8988T (cell line): Measurements from ENCODE around the gene TTF2.
"Not testable (repeated sequence)": the region's sequence is repeated elsewhere in the genome, so short reads cannot be mapped to it uniquely, and the experiment has no call there.

Source experiments
- DNase-seq: peaks from one replicate; pipeline ENCODE4 v3.0.0; 2011

Gene TTF2

GRCh38 chr1:117122330-117123025 is 62.4 kb downstream of the TTF2 start:
- no peak for DNase-seq

DNA sequence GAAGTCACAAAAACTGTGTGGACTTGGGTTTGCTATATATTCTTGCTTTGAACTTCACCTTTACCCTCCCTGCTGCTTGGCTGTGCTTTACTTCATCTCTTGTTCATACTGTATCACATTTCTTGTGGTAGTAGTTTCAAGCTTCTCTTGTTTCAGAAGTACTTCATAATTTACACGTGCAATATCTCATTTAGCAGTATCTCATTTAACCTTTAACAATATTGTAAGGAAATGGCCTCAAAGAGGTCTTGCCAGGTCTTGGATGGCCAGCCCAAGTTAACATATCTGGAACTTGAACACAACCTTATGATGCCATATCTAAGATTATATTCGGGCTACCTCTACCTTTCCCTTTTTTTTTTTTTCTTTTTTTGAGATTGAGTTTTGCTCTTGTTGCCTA is 63.1 kb downstream of the TTF2 start:
- DNase-seq: no peak

DNA sequence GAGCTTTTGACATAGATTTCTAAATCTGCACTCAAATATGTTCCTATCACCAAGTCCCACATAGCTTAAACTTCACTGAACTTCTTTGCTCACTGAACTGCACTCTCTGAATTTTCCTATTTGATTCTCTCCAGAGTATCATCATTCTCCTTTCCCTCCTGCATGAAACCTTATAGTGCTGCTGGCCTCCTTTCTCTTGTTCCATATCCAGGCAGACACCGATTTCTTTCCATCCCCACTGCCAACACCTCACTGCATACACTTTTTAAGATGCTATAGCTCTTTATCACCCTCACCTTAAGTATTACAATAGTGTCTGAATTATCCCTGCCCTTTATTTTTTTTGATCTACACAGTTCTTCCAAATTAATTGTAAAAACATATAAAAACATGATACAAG is 64.5 kb downstream of the TTF2 start:
- no peak for DNase-seq

GRCh38 chr1:117127795-117128194 is 67.7 kb downstream of the TTF2 start:
- no peak for DNase-seq

- DNase-seq: no peak
Observed at GRCh38 chr1:117128323-117129079, 68.4 kb downstream of the TTF2 start.

DNA sequence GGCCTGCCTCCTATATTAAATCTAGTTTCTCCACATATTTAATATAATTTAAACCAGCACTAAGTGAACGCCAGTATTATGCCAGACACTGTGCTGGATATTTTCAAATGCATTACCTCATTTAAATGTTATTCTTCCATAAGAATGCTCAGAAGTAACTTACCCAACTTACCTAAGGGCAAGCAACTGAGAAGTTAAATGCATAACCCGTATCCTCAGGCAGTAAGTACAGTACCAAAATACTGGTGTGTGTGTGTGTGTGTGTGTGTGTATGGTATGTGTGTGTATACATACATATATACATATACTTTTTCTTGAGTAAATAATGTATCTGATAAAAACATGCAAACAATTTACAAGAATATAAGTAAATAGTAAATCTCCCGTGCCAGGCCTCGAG is 70.4 kb downstream of the TTF2 start:
- no peak for DNase-seq

DNA sequence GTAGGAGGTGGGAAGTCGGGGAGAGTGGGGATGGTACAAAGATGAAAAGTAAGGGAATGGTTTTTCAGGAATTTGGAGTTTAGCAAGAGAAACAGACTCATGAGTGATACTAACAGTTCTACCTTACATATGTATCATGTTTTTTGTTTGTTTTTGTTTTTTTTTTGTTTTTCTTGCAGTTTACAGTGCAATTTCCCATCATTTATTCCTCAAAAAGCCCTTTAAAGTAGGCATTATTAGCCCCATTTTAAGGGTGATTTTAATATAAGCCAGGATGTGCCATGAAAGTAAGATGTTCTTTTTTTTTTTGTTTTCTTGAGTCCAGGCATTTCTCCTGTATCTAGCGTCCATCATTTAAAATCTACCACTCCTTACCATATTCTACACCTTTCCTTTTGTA is 75.2 kb downstream of the TTF2 start:
- no peak for DNase-seq

DNA sequence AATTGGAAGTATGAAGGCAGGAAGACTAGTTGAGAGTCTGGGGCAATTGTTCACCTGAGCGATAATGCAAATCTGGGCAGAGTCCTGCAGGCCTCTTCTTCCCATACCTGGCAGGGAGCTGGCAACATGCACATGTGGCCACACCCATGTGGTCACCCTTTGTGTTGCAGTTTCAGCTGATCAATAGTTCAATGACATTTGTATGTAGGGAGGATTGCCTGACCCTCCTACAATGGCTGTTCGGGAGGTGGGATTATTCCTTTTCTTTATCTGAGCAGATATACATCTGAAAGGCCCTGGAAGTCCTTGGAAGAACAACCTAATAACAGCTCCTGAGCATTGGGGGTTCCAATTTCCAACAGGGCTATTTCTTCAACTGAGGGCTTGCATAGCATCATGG is 76.6 kb downstream of the TTF2 start:
- DNase-seq: no peak

DNA sequence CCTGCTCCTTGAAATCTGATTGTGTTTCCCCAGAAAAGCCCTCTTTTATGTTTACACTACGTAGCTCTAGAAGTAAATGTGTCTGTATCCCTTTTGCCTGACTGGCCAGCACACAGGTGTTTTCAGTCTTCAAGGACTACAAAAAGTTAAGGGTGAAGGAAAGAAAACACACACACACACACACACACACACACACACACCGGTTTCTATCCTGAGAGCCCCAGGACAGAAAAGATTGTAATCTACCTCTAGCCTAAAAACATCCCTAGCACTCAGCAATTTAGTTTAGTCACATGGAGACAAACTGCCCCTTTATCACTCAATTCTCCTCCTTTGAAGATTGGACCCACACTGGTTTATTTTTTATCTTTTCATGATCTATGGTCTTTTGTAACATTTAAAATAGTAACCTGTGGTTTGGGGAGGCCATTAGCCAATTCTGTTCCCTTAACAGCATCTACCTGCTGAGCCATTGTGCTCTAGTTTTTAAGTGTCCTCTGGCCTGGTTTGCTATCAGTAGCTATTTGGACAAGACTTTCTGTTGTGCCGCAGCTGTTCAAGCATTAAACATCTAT is 77.2 kb downstream of the TTF2 start:
- DNase-seq: no peak

- no peak for DNase-seq
Observed at GRCh38 chr1:117138106-117138505, 78.0 kb downstream of the TTF2 start.

DNA sequence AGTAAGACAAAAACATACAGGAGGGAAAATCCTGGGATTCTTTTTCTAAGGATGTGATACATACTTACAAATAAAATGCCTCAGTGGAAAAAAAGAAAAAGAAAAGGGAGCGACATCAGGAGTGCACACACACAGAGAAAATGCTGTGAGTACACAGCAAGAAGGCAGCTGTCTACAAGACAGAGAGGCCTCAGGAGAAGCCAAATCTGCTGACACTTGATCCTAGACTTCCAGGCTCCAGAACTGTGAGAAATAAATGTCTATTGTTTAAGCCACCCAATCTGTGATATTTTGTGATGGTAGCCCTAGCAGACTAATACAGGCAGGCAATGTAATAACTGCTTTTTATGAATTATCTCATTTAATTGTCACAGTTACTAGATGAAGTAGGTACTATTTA is 78.4 kb downstream of the TTF2 start:
- no peak for DNase-seq

- DNase-seq: no peak
Observed at GRCh38 chr1:117142200-117142599, 82.1 kb downstream of the TTF2 start.

DNA sequence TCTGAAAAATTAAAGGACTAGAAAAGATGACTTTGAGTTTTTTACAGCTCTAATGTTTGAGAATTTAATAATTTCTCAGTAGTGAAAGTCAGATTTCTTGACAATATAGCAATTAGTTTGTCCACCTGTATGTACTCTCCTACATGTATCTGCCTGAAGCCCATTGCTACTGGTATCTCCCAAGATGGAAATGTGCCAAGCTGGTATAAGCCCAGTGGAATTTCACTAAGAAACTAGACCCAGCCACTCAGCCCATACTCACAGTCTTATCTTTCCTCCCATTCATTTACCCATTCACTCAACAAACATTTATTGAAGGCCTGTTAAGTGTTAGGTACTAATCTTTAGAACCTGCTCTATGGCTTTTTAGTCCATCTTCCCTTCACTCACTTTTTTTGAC is 83.0 kb downstream of the TTF2 start:
- DNase-seq: no peak

DNA sequence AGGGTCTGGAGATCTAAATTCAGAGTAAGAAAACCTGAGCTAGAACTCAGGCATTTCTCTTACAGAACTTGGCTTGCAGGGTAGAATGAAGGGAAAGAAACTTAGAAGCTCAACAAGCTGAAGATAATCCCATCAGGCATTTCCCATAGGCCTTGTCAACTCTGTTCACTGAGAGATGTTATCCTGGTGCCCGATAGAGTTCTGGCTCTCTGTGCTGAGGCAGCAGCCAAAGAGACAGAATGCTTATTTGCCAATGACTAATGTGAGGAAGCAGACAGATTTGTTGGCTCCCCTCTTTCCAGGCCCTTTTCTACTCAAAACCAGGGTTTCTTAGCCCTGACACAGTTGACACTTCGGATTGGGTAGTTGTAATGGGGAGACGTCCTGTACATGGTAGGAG is 83.7 kb downstream of the TTF2 start:
- DNase-seq: no peak

DNA sequence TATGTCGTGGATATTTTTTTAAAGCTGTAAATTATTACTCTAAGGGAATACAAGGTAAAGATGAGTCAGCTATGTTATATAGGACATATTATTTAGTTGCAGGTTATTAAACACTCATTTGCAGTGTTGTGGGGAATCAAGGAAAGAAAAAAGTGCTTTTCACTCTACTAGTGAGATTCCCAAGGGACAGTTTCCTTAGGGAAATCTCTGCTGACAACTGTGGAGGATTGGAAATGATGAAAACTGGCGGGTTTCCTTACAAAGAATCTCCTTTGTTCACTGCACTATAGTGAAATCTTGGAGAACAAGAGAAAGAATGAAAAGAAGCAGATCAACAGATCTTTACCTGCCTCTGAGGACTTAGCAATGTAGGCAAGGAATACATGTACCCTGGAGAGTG is 85.9 kb downstream of the TTF2 start:
- no peak for DNase-seq

GRCh38 chr1:117146575-117147340 is 86.6 kb downstream of the TTF2 start:
- DNase-seq: no peak

GRCh38 chr1:117147341-117147831 is 87.3 kb downstream of the TTF2 start:
- DNase-seq: no peak

GRCh38 chr1:117147856-117148588 is 87.9 kb downstream of the TTF2 start:
- no peak for DNase-seq

DNA sequence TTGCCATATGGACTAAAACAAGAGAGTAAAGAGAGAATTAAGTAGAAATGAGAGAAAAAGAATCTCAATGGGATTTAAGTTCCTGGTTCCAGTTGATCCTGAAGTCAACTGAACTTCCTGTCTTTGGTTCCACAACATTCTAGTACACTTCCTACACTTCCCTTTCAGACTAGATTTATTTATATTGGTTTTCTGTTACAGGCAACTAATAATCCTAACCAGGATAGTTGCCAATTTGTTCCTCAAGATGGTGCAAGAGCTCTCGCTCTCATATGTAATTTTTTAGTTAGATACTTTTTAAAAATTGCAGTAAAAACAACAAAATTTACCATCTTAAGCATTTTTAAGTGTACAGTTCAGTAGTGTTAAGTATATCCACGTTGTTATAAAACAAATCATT is 90.2 kb downstream of the TTF2 start:
- DNase-seq: no peak

DNA sequence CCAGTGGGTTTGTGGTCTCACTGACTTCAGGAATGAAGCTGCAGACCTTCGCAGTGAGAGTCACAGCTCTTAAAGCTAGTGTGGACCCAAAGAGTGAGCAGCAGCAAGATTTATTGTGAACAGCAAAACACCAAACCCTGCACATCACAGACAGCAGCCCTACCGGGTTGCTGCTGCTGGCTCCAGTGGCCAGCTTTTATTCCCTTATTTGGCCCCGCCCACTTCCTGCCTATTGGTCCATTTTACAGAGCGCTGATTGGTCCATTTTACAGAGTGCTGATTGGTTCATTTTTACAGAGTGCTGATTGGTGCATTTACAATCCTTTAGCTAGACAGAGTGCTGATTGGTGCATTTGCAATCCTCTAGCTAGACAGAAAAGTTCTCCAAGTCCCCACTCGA is 91.2 kb downstream of the TTF2 start:
- DNase-seq: not testable (repeated sequence)
